ENCODE results near the gene NSF. TPM values are rescaled to one million over a fixed set of nuclear protein-coding genes. Genes with fewer than 3 reads are reported as not detected.

The NSF gene
- total RNA-seq (2022; extraction: Qiagen RNA extraction), result 17.9 to 22.8 TPM (median 19.3 TPM) in 5 replicates

GRCh38 chr17:46590157-46591146 is at the start of gene NSF:
TSS of gene NSF (plus strand) at chr17:46590669. CDS start at chr17:46590776, 107 bp downstream.

GRCh38 chr17:46579083-46580075 is 11.1 kb upstream of the NSF start, which contains the start of gene ARL17A:
TSS of gene ARL17A (minus strand) at chr17:46579691. CDS start at chr17:46576322, 3,369 bp downstream.

Other genes starting within 250 kb of the NSF start
- gene ARL17B, start 228.9 kb upstream of the NSF start, total RNA-seq (2022; extraction: Qiagen RNA extraction), result 4.8 to 7.3 TPM (median 6.5 TPM) in 5 replicates
- gene LRRC37A2, start 78.2 kb upstream of the NSF start, total RNA-seq (2022; extraction: Qiagen RNA extraction), result 3.2 to 4.5 TPM (median 4.1 TPM) in 5 replicates
- 3.1 to 4.8 TPM (median 3.8 TPM) in 5 replicates for gene ARL17A, start 11.0 kb upstream of the NSF start, total RNA-seq (2022; extraction: Qiagen RNA extraction)
- gene WNT3, start 228.0 kb downstream of the NSF start, total RNA-seq (2022; extraction: Qiagen RNA extraction), result 3.9 to 4.7 TPM (median 4.4 TPM) in 5 replicates

Measured in A549 treated with Hydrocortisone at 1 μM for 4 hours (cell line).